Measurements from ENCODE around the gene NHSL1. TPM values are rescaled to one million over a fixed set of nuclear protein-coding genes. Genes with fewer than 3 reads are reported as not detected.

Gene NHSL1
- total and polyA plus RNA-seq, 2 of the 8 experiments (the other 6 are each of a cell fraction or from before 2014, with no cell fraction given) = 7.2 to 32.4 TPM

DNA sequence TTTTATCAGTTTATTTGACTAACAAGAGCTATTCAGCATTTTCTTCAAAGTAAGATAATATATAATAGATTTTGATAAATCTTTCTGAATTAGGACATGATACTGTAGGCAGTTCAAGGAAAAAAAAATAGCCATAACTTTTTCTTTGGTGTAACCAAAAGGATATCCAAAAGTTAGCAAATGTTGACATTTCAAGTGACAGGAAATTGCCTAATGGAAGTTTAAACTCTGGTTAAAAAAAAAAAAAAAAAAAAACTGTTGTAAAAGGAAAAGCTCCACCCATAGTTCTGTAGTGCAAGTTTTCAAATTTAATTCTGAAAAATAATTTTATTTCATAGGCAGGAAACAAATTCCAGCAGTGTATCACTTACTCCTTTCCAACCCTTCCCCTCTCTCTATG is 76.4 kb downstream of the NHSL1 start:
- no peak overlapping the region for H4K91ac ChIP-seq (replicated peaks; ENCODE audit: insufficient read length, low read length)
- ChIA-PET POLR2A (ENCODE audit: partially characterized antibody) (no interaction called here), CTCF (ENCODE audit: partially characterized antibody) (interaction anchor here (0.7 to 2.2 kb wide), 3 partner anchors 14 to 417 kb away, joined by 3 to 7 read pairs (median 3); no protein-coding TSS in a partner anchor)
- H3K4me2 ChIP-seq (ENCODE audit: insufficient read depth in 1 of 2, low read depth in 2 of 2, low read length in 2 of 2) = no peak overlapping the region
- H2BK5ac ChIP-seq (ENCODE audit: low read depth, low read length) = no peak overlapping the region
- H3K18ac ChIP-seq (ENCODE audit: extremely low read depth, low read length) = no peak overlapping the region
- no peak overlapping the region for H3K23ac ChIP-seq (ENCODE audit: insufficient read length)
- H3K9me3 ChIP-seq (ENCODE audit: insufficient read depth in 2 of 2, low read depth in 1 of 2, low read length in 1 of 2) = no peaks in the 10 kb centered on the region
- H3K4me3 ChIP-seq (ENCODE audit: extremely low read depth in 1 of 4, insufficient read depth in 2 of 4, low read depth in 3 of 4, low read length in 4 of 4) = no peak overlapping the region
- H4K8ac ChIP-seq (ENCODE audit: extremely low read depth, insufficient read depth, low read length) = no peak overlapping the region
- DNase-seq (ENCODE audit: low read depth in 1 of 2, low spot score in 2 of 2) = no peak
- no peak overlapping the region for H3K9ac ChIP-seq (replicated peaks in 1 of 4; ENCODE audit: extremely low read depth in 1 of 4, low read depth in 3 of 4, low read length in 3 of 4)
- no peak overlapping the region for H2BK12ac ChIP-seq (ENCODE audit: low read depth, low read length)
- no peak overlapping the region for H3K4ac ChIP-seq (replicated peaks; ENCODE audit: insufficient read length, low read depth, low read length)
- H2BK20ac ChIP-seq (ENCODE audit: low read length) = no peak overlapping the region
- no peaks in the 10 kb centered on the region; the same call in 1 of the 2 replicates for H3K79me1 ChIP-seq (ENCODE audit: low read depth, low read length)
- no peaks in the 10 kb centered on the region for H4K20me1 ChIP-seq (replicated peaks in 1 of 2; ENCODE audit: control insufficient read depth in 1 of 2, insufficient read depth in 2 of 2, low read length in 2 of 2)
- H2BK15ac ChIP-seq (ENCODE audit: low read length) = no peak overlapping the region
- no peaks in the 10 kb centered on the region for H3K4me1 ChIP-seq (replicated peaks in 1 of 4; ENCODE audit: control insufficient read depth in 3 of 4, insufficient read depth in 4 of 4, low read length in 3 of 4)
- no peak for FAIRE-seq
- H4K5ac ChIP-seq (ENCODE audit: insufficient read length, low read depth, low read length) = no peak overlapping the region
- no peak overlapping the region for H2BK120ac ChIP-seq (replicated peaks; ENCODE audit: low read depth, low read length)
- no peak overlapping the region for H2AFZ ChIP-seq (ENCODE audit: low read length)
- no peak overlapping the region for H3K56ac ChIP-seq (replicated peaks; ENCODE audit: insufficient read length, low read depth, low read length)
- no peak overlapping the region for H3K27ac ChIP-seq (ENCODE audit: low read depth, low read length)
- no peak for TF ChIP-seq HDAC6 (IDR thresholded peaks at IDR 0.05; ENCODE audit: low read depth, low read length)
- TF ChIP-seq KDM1A (IDR thresholded peaks at IDR 0.05; ENCODE audit: borderline replicate concordance, low read length) = no peak
- no peak for TF ChIP-seq BACH1 (IDR thresholded peaks at IDR 0.05; ENCODE audit: low read length)
- no peak for TF ChIP-seq CREB1 (IDR thresholded peaks at IDR 0.05)
- TF ChIP-seq HDAC2 (IDR thresholded peaks at IDR 0.05; ENCODE audit: borderline replicate concordance in 1 of 2, low read depth in 2 of 2, low read length in 2 of 2) = no peak
- TF ChIP-seq MAFK (IDR thresholded peaks at IDR 0.05; ENCODE audit: low read depth, low read length) = no peak
- TF ChIP-seq, protein P1, sequence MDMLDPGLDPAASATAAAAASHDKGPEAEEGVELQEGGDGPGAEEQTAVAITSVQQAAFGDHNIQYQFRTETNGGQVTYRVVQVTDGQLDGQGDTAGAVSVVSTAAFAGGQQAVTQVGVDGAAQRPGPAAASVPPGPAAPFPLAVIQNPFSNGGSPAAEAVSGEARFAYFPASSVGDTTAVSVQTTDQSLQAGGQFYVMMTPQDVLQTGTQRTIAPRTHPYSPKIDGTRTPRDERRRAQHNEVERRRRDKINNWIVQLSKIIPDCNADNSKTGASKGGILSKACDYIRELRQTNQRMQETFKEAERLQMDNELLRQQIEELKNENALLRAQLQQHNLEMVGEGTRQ (IDR thresholded peaks at IDR 0.05; ENCODE audit: low read length) = no peak
- no peak for TF ChIP-seq RFX5 (IDR thresholded peaks at IDR 0.05; ENCODE audit: borderline replicate concordance, low read depth, low read length)
- TF ChIP-seq, protein P2, sequence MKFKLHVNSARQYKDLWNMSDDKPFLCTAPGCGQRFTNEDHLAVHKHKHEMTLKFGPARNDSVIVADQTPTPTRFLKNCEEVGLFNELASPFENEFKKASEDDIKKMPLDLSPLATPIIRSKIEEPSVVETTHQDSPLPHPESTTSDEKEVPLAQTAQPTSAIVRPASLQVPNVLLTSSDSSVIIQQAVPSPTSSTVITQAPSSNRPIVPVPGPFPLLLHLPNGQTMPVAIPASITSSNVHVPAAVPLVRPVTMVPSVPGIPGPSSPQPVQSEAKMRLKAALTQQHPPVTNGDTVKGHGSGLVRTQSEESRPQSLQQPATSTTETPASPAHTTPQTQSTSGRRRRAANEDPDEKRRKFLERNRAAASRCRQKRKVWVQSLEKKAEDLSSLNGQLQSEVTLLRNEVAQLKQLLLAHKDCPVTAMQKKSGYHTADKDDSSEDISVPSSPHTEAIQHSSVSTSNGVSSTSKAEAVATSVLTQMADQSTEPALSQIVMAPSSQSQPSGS (IDR thresholded peaks at IDR 0.05; ENCODE audit: low read length) = no peak
- no peak for TF ChIP-seq GABPA (IDR thresholded peaks at IDR 0.05; ENCODE audit: borderline replicate concordance, insufficient read depth, low read length)
- TF ChIP-seq NRF1 (IDR thresholded peaks at IDR 0.05; ENCODE audit: low read depth, low read length) = no peak
- no peak for TF ChIP-seq SUZ12 (IDR thresholded peaks at IDR 0.05; ENCODE audit: low read length)
- no peak overlapping the region for H2AK5ac ChIP-seq (ENCODE audit: low read depth, low read length)
- H3K14ac ChIP-seq (ENCODE audit: insufficient read length) = no peak overlapping the region
- peaks cover 0 to 15% (median 7%) of the 10 kb centered on the region in 4 experiments; a peak in 4 of 8 replicates for H3K36me3 ChIP-seq (ENCODE audit: control insufficient read depth in 2 of 4, insufficient read depth in 4 of 4, low read length in 3 of 4)
- H3K79me2 ChIP-seq (ENCODE audit: control insufficient read depth in 1 of 2, insufficient read depth in 2 of 2, low read length in 2 of 2) = no peaks in the 10 kb centered on the region
- H3K23me2 ChIP-seq (ENCODE audit: low read depth, low read length) = no peaks in the 10 kb centered on the region
- no peaks in the 10 kb centered on the region for H3K27me3 ChIP-seq (replicated peaks in 1 of 4; ENCODE audit: control insufficient read depth in 3 of 4, extremely low read depth in 1 of 4, insufficient read depth in 3 of 4, low read length in 3 of 4)
